ENCODE measurements around the gene TMEM244.
"Not testable (repeated sequence)": the region's sequence is repeated elsewhere in the genome, so short reads cannot be mapped to it uniquely, and the experiment has no call there.

Gene TMEM244

DNA sequence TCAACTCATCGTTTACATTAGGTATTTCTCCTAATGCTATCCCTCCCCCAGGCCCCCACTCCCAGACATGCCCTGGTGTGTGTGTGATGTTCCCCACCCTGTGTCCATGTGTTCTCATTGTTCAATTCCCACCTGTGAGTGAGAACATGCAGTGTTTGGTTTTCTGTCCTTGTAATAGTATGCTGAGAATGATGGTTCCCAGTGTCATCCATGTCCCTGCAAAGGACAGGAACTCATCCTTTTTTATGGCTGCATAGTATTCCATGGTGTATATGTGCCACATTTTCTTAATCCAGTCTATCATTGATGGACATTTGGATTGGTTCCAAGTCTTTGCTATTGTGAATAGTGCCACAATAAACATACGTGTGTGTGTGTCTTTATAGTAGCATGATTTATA is 54.0 kb downstream of the TMEM244 start:
- DNase-seq (ENCODE audit: low read depth): not testable (repeated sequence)

DNA sequence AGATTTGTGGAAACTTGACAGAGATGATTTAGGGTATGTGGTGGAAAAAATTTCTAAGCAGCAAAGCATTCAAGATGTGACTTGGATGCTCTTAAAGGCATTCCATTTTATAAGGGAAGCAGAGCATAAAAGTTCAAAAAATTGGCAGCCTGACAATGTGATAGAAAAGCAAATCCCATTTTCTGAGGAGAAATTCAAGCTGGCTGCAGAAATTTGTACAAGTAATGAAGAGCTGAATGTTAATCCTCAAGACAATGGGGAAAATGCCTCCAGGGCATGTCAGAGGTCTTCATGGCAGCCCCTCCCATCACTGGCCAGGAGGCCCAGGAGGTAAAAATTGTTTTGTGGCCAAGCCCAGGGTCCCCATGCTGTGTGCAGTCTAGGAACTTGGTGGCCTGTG is 58.2 kb downstream of the TMEM244 start:
- not testable (repeated sequence) for DNase-seq (ENCODE audit: low read depth)

DNA sequence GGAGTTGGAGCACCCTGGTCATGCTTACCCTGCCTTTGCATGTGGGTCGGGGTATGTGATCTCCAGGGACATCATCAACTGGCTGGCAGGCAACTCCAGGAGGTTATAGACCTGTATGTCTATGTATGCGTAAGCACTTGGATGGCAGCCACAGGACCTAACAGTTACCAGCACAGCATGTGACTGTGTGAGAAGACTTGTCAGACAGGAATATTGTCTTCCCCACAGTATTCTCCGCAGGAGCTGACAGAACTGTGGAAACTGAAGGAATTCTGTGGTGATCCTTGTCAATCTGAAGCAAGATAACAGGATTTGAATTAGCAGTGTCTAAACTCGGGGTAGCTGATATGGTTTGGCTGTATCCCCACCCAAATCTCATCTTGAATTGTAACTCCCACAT is 59.2 kb downstream of the TMEM244 start:
- DNase-seq (ENCODE audit: low read depth): no peak

DNA sequence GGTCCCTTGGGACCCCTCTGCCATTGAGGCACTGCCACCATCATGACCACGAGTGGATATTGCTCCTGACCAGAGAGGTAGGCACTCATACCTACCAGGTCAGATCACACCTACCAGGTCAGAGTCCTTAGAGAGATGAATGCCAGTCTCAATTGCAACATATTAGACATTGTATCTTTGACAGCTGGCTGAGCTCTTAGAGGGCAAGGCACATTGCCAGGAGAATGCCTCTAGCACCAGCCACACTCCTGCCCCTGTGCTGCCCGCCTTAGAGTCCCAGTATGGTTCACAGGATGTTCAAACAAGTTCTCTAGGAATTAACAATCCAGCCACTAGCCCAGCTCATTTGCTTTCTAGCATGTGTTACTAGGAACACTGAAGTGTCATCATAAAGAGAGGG is 65.9 kb downstream of the TMEM244 start:
- DNase-seq (ENCODE audit: low read depth): no peak

DNA sequence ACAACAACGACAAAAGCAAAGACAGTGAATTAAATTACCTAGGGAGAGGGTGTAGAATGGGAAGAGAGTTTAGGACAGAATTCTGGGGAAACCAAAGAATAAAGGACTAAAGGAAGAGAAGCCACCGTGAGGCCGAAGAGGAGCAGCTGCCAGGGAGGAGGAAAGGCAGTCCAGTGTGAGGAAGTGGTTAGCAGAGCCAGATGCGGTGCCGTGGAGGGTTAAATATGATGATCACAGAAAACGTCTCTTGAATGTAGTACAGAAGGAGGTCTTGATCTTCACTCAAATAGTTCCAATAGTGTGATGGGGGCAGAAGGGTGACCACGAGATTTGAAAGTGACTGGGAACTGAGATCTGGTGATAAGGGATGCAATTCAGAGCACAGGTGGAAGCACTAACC is 67.7 kb downstream of the TMEM244 start:
- no peak for DNase-seq (ENCODE audit: low read depth)

DNA sequence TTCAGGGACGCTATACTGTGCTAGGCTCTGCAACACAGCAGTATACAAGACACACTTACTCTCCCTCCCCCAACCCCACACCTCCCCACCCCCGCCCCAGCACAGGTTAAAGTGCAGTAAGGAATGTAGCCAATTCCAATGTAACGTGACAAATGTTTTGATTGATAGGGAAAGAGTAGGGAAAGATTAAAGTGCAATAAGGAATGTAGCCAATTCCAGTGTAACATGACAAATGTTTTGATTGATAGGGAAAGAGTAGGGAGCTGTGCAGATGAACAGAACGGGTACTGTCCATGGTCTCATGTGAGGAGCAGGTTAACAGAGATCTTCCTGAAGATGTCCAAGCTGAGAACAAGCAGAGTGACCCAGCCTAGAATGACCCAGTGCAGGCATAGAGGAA is 69.1 kb downstream of the TMEM244 start:
- no peak for DNase-seq (ENCODE audit: low read depth)

DNA sequence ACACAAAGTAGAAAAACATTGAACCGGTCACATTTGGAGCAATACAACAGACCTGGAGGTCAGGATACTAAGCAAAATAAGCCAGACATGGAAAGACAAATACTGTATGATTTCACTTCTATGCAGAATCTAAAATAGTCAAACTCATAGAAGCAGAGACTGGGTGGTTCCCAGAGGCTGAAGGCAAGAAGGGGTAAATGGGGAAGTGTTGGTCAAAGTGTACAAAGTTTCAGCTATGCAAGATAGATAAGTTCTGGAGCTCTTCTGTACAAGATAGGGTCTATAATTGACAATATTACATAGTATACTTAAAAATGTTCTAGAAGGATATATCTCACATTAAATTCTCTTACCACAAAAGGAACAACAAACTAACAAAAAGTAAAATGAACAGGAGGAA is 70.3 kb downstream of the TMEM244 start:
- DNase-seq (ENCODE audit: low read depth): no peak

DNA sequence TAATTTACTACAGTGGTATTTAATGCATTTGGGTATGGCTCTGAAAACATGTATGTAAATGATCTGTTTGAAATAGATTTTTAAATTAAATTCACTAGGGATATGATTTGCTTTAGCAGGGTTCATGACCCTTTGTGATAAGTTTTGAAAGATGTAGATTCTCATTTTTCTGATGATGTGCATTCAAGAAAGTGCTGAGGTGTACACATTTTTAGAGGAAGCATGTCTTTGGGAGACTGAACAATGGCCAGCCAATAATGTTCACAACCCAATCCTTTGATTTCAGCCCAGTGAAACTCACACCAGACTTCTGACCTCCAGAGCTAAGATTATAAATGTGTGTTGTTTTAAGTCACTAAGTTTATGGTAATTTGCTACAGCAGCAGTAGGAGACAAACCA is 71.1 kb downstream of the TMEM244 start:
- DNase-seq (ENCODE audit: low read depth): no peak

DNA sequence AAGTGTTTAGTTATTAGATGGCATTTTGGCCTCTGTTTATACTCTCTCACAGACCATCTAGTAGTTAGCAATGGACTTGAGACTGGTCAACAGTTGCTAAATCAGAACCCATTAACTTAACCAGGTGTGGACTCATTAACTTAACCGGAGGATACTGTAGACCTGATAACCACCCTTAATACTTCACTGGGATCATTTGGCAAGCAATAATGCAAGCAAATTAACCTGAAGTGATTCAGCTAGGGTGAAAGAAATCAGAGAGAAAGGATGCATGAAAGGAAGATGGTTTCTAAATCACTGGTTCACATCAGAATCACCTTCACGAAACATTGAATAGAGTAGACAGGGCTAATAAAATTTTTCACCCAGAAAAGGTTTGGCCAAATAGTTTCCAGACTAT is 73.3 kb downstream of the TMEM244 start:
- DNase-seq (ENCODE audit: low read depth): no peak

DNA sequence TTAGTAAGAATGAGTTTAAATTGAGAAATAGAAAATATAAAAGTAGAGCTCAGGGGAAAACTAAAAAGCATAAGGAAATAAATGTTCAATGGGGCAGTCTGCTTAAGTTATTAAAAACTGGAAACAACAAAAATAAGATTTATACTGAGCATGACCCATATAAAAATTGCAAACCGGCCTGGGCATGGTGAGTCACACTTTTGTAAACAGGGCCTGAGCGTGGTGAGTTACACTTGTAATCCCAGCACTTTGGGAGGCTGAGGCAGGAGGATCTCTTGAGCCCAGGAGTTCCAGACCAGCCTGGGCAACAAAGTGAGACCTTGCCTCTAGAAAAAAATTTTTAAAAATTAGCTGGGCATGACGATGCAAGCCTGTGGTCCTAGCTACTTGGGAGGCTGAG is 74.6 kb downstream of the TMEM244 start:
- no peak for DNase-seq (ENCODE audit: low read depth)

DNA sequence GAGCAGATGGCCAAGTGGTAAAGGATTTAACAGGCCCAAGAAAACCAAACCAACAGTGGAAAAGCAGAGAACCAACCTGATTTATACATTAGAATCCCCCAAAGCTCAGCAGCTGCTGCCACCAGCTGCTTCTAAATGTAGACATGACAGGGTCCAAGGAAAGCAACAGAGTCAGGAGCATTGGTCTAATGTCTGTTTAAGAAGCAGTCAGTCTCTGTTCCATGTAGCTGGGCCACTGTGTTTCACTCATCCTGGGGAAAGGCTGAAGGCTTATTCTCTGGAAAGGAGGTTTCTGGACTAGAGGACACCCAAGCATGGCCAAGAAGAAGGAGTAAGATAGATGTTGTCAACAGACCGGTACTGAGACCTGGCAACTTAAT is 75.4 kb downstream of the TMEM244 start:
- no peak for DNase-seq (ENCODE audit: low read depth)

DNA sequence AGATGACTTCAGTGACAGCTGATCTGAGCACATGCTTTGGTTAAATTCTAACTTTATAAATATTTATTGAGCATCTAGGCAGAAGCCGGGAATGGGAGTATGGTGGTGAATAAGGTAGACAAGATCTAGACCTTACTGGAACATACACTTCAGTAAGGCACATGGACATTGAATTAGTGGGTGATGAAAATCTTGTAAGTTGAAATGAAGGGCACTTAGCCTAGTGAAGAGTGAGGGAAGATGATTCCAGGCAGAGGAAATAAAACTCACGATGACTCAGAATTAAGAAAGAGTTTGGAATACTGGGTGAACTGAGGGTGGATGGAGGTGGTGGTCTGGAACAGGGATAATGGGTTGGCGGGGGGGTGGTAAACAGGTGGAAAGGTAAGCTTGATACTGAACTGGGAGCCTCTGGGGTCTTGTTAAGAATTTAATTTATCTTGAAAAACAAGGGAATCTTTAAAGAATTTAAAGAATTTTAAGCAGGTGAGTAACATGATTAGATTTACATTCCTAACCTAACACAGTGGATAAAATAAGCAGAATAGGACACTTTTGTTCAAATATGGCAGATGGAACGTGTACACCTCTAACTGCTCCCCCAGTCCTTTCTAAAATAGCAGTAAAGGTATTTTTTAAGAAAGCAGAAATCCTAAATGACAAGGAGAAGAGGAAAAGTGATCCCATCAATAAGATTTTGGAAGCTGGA is 75.9 kb downstream of the TMEM244 start:
- DNase-seq (ENCODE audit: low read depth): no peak

Data from stimulated activated CD8-positive, alpha-beta memory T cell treated with anti-CD3 and anti-CD28 coated beads, Interleukin-15, amount 100 ng/mL, for 24 hours (primary cell).